Brain microvascular endothelial cell (primary cell): Measurements from ENCODE around the gene NR4A1.
A peak's percentile ranks its signal among the peaks of the same experiment; 100 is the strongest.

Experiments
- DNase-seq: peaks from one replicate; pipeline ENCODE4 v3.0.0-alpha.2; 2020
- H3K27ac ChIP-seq: fragments of 250-450 bp; sonication (Bioruptor Pico); 2 replicates; pipeline ENCODE4 v1.5.1; 2020; ENCODE audit warnings: mild to moderate bottlenecking, moderate library complexity
- H3K27me3 ChIP-seq: fragments of 250-450 bp; sonication (Bioruptor Pico); replicated peaks from 2 replicates; pipeline ENCODE4 v1.5.1; 2020; ENCODE audit warnings: mild to moderate bottlenecking
- H3K36me3 ChIP-seq: fragments of 250-450 bp; sonication (Bioruptor Pico); replicated peaks from 2 replicates; pipeline ENCODE4 v1.5.1; 2020; ENCODE audit warnings: mild to moderate bottlenecking
- H3K4me3 ChIP-seq: 2 replicates; pipeline ENCODE4 v1.5.1; 2011; ENCODE audit warnings: low read depth, mild to moderate bottlenecking, control low read depth, low read length, moderate library complexity
- CTCF ChIP-seq: IDR thresholded peaks from 2 replicates; pipeline ENCODE4 v1.5.1; 2011; ENCODE audit warnings: low read depth, mild to moderate bottlenecking, moderate library complexity, low read length, control low read depth, inconsistent platforms; ENCODE audit errors: missing control alignments
- in situ Hi-C: cut with HindIII; loops from 2 replicates; pipeline ENCODE4 v1.10.0; 2017; ENCODE audit warnings: low sequenced_read_pairs, low pct_ligation_motif_present

Gene NR4A1

DNA sequence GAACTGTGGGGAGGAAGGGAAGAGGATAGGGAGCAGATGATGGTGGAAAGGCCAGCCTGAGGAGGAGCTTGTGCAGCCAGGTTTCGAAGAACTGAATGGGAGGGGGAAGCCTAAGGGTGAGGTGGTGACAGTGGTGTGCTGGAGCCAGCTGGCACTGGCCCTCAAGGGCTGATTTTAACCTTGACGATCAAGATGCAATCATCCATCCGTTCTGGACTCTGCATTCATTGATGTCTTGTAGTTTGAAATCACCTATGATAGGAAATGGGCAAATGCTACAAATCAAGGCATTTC lies 15.8 kb downstream of the NR4A1 start:
- Histone ChIP-seq H3K27ac (no peak overlapping the region), H3K36me3 (no peaks in the 10 kb centered on the region), H3K27me3 (no peaks in the 10 kb centered on the region), H3K4me3 (no peak overlapping the region)
- in situ Hi-C loops = no loop called here
- no peak for DNase-seq
- TF ChIP-seq CTCF = no peak

DNA sequence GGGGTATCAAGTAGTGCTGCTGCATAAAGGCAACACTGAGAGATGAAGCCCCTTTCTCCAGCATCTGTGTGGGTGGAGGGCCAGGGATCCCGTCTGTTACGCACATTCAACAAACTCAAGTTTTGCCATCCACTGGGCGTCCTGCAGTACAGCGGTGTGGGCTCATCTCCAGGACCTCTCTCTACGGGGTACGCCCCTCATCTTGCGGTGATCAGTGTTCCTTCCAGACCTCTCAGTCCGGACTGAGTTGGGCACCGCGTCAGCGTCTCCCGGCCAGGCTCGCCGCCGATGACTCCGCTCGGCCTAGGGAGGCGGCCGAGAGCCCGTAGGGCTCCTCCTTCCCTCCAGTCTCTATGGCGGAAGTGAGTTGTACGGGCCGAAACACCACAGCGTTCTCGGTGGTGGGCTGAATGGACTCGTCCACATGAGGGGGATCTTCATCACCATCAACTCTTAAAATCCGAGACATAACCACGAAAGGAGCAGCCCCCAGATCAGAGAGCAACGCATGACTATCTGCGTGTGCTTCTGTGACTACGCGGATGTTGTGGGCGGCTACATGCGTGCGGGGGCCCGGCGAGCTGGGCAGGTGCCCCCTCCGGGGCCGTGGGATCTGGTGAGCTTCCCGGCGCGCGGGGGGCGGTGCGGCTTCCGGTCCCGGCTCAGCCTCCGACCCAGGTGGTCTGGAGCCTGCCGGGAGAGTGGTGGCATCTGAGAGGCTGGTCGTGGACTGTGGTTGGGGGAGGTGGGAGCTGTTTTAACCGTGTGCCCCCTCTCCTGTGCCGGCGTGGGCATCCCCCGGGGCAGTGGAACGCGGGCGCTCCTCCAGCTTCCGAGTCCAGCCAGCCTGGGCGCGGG lies 18.3 kb downstream of the NR4A1 start, which contains the start of gene ATG101:
Gene ATG101, plus strand, starts transcription at position 652 of the 858 bp plus-strand sequence. CDS start 3,673 bp downstream, outside the sequence.
- peak; percentile 89 for DNase-seq
- TF ChIP-seq CTCF = peak; percentile 78
- H3K4me3 ChIP-seq = peak within 1 kb of the TSS; percentile 99
- H3K36me3 ChIP-seq = peaks cover 6% of the 10 kb centered on the region
- peak within 1 kb of the TSS; percentile 98 for H3K27ac ChIP-seq
- no peaks in the 10 kb centered on the region for H3K27me3 ChIP-seq
- in situ Hi-C loops = no loop called here

DNA sequence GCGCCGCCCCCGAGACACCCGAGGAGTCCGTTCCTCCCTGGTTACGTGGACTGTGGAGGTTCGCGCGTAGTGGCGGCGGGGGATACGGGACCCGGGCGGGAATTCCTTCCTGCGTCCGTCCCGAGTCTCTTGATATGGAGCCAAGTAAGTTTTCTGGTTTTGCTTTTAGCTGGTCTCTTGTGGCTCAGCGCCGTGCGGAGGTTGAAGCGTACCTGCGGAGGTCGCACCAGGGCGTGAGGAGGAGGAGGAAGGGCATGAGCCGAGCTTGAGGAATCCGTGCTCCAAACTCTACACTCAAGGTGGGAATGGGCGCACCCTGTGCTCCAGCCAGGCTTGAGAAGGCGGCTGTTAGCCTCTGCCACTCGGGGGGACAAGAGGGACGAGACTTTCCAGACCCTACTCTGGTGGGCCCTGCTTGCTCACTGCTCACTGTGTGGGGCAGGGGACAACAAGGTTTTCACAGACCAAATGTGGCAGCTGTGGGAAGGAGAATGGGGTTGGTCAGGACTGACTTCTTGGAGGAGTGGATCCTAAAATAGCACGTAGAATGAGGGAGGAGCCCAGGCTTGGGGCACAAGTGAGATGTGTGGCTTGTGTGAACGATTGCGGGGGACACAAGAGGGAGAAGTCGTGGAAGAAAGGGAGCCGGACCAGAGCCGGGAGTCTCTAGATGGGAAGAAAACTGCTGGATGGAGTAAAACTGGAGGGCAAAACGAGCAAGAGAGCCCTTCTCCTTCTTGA lies 19.1 kb downstream of the NR4A1 start:
- no peak for TF ChIP-seq CTCF
- no peaks in the 10 kb centered on the region for H3K27me3 ChIP-seq
- peak overlapping the region; percentile 99 for H3K4me3 ChIP-seq
- in situ Hi-C loops = no loop called here
- no peak for DNase-seq
- peak overlapping the region; percentile 98 for H3K27ac ChIP-seq
- H3K36me3 ChIP-seq = peaks cover 12% of the 10 kb centered on the region

DNA sequence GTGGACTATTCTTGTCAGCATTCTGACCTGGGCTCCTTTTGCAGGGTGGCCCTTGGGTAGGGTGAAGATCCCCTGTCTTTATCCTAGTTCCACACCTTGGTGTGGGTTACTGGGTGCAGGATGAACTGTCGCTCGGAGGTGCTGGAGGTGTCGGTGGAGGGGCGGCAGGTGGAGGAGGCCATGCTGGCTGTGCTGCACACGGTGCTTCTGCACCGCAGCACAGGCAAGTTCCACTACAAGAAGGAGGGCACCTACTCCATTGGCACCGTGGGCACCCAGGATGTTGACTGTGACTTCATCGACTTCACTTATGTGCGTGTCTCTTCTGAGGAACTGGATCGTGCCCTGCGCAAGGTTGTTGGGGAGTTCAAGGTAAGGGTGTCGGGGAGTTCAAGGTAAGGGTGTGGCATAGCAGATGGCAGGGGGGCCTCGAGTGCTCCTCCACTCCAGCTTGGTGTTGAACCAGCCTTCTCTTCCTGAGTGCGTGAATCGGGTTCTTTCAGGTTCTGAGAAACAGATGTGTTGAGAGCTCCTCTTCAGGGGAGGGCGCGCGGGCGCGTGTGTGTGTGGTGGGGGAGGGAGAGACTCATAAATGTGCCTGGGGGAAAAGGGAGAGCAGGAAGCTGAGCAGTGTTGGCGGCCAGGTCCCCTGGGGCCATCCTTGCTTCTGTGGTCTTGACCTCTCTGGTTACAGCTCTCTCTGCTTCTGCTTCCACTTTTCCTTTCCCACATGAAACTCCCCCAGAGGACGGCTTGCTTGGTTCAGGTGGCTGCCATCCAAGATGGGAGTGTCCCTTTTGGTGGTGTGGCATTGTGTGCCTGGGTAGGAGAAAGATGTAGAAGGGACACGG lies 22.5 kb downstream of the NR4A1 start:
- no peaks in the 10 kb centered on the region for H3K27me3 ChIP-seq
- H3K36me3 ChIP-seq = peaks cover 40% of the 10 kb centered on the region
- peak; percentile 75 for DNase-seq
- no peak for TF ChIP-seq CTCF
- no peak overlapping the region for H3K4me3 ChIP-seq
- no peak overlapping the region for H3K27ac ChIP-seq
- in situ Hi-C loops = no loop called here

DNA sequence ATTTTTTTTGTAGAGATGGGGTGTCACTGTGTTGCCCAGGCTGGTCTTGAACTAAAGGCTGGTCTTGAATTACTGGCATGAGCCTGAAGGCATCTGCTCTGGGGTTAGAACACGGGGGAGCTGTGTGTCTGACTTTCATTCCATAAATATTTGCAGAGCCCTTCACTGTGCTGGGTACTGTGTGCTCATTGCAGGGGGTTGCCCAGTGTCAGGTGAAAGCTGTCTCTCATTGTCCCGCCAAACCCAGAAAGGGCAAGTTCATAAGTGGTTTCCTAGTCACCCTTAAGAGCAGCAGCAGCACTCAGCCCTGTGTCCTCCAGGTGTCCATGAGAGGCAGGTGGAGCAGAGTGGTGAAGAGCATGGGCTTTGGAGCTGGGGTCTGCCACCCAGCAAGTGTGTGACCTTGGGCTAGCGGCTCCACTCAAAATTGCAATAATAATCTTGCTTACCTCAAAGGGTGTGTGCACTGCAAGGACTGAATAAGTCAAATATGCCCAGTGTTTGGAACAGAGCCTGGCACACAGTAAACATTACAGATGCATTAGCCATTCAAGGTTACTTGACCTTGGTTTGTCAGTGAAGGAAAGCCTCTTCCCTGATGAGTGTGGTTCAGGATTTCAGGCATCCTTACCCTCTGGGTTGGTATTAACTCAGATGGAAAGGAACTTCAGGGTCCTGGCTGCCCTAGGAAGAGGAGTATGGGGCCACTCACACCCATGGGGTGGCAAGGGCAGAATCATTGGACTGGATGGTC lies 23.9 kb downstream of the NR4A1 start:
- H3K27me3 ChIP-seq = no peaks in the 10 kb centered on the region
- no peak overlapping the region for H3K27ac ChIP-seq
- in situ Hi-C loops = no loop called here
- no peak overlapping the region for H3K4me3 ChIP-seq
- H3K36me3 ChIP-seq = peaks cover 47% of the 10 kb centered on the region
- no peak for TF ChIP-seq CTCF
- no peak for DNase-seq
